BJ (cell line): ENCODE measurements around the gene ATP5MC2. TPM values are rescaled to one million over a fixed set of nuclear protein-coding genes. Genes with fewer than 3 reads are reported as not detected.

ENCODE experiments used
- CTCF ChIA-PET: fragments of 350-600 bp; formaldehyde crosslinking; extraction: SDS; loops from one replicate; lab custom pipeline; 2021; ENCODE audit warnings: antibody characterized with exemption, inconsistent platforms; lab: Yijun Ruan, JAX
- POLR2A ChIA-PET: fragments of 300-600 bp; sonication (Branson Sonifier 250); formaldehyde crosslinking; extraction: SDS; loops from one replicate; lab custom pipeline; 2021; ENCODE audit warnings: antibody characterized with exemption; lab: Charles Lee
- DNase-seq: peaks from one replicate; pipeline ENCODE4 v3.0.0-alpha.2; 2011; ENCODE audit warnings: low read depth
- H3K27me3 ChIP-seq: 2 replicates; pipeline ENCODE4 v1.6.0; 2011; ENCODE audit warnings: low read length; ENCODE audit not compliant: control insufficient read depth, insufficient read depth
- H3K36me3 ChIP-seq: 2 replicates; pipeline ENCODE4 v1.5.1; 2011; ENCODE audit warnings: low read length; ENCODE audit not compliant: control insufficient read depth, insufficient read depth
- H3K4me3 ChIP-seq: 2 replicates; pipeline ENCODE4 v1.5.1; 2011; ENCODE audit warnings: low read depth, mild to moderate bottlenecking, control low read depth, low read length
- polyA plus RNA-seq: library from polyadenylated mRNA; depleted of rRNA; stranded (reverse); fragments of >200 nt; gene quantifications from 2 replicates; pipeline ENCODE4 v1.2.3, GENCODE V29; 2011
- TF ChIP-seq, protein P1 (sequence below): IDR thresholded peaks from 2 replicates; pipeline ENCODE4 v1.5.1; 2011; ENCODE audit warnings: low read depth, mild to moderate bottlenecking, control low read depth, inconsistent platforms, low read length, moderate library complexity; ENCODE audit not compliant: insufficient read depth

ATP5MC2 gene
- polyA plus RNA-seq, 1 experiment, result 356 TPM

DNA sequence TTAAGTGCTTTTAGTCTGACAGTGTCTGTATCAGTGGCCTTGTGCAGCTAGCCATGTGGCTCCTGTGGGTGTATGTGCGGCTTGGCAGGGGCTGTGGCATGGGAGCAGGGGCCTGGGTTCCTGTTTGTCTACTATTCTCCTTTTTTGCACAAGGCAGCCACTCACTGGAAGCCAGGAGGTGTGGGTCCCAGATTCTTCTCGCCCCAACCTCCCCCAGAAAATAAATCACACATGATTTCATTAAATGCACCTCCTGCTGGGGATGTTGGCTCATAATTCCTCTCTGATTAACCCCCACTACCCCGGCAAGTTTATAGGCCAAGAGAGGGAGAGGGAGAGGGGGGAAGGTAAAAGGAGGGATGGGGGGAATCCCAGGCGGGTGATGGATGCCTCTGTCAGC is 33.8 kb upstream of the ATP5MC2 start:
- Histone ChIP-seq H3K4me3 (no peak overlapping the region), H3K27me3 (peaks cover 7% of the 10 kb centered on the region), H3K36me3 (peaks cover 20% of the 10 kb centered on the region)
- no peak for DNase-seq
- TF ChIP-seq, protein P1, sequence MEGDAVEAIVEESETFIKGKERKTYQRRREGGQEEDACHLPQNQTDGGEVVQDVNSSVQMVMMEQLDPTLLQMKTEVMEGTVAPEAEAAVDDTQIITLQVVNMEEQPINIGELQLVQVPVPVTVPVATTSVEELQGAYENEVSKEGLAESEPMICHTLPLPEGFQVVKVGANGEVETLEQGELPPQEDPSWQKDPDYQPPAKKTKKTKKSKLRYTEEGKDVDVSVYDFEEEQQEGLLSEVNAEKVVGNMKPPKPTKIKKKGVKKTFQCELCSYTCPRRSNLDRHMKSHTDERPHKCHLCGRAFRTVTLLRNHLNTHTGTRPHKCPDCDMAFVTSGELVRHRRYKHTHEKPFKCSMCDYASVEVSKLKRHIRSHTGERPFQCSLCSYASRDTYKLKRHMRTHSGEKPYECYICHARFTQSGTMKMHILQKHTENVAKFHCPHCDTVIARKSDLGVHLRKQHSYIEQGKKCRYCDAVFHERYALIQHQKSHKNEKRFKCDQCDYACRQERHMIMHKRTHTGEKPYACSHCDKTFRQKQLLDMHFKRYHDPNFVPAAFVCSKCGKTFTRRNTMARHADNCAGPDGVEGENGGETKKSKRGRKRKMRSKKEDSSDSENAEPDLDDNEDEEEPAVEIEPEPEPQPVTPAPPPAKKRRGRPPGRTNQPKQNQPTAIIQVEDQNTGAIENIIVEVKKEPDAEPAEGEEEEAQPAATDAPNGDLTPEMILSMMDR, result no peak
- POLR2A ChIA-PET, result no interaction called here
- CTCF ChIA-PET, result interaction anchor here (1.9 to 5.7 kb wide), 3 partner anchors 9 to 37 kb away, joined by 9 to 48 read pairs (median 34); no protein-coding TSS in a partner anchor

DNA sequence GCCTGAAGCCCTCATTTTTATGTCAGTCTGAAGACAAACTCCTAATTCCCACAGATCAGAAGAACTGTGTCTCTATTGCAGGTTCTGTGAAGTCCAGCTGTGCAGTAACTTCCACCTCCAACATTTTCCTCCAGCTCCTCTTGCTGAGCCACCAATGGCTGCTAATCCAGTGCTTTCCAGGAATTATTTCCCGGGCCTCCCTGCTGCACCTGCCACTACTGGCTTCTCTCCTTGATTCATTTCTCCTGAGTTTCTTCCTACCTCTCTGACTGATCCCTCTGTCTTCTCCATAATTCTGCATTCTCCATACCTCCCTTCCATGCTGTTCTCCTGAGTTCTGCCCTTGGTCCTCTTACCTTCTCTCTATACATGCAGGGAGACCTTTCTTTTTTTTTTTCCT is 30.2 kb upstream of the ATP5MC2 start:
- DNase-seq, result no peak
- Histone ChIP-seq H3K27me3 (peaks cover 14% of the 10 kb centered on the region), H3K4me3 (no peak overlapping the region), H3K36me3 (no peaks in the 10 kb centered on the region)
- POLR2A ChIA-PET, result no interaction called here
- CTCF ChIA-PET, result interaction anchor here (0.9 to 5.7 kb wide), 4 partner anchors 10 to 41 kb away, joined by 3 to 48 read pairs (median 18); no protein-coding TSS in a partner anchor
- TF ChIP-seq, protein P1, result no peak

DNA sequence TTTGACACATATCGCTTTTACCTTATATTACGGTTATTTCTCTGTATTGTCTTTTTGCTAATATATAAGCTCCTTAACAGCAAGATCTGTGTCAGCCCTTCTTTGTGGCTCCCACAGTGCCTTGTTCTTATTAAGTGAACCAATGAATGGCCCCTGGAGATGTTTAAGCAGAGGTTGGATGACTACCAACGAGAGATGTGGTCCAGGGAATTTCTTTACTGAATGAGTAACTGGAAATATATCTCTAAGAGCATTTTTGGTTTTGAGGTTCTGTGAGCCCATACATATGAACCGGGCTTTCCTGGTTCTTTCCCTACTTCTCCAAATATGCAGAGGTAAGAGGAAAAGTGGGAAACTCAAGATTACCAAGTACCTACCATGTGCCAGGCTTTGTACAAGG is 27.9 kb upstream of the ATP5MC2 start:
- DNase-seq, result no peak
- ChIA-PET POLR2A (no interaction called here), CTCF (interaction anchor here (0.7 to 4.3 kb wide), 6 partner anchors 10 to 512 kb away, joined by 3 to 240 read pairs (median 12); partner anchors contain the start of gene CALCOCO1)
- Histone ChIP-seq H3K4me3 (no peak overlapping the region), H3K36me3 (no peaks in the 10 kb centered on the region), H3K27me3 (peaks cover 20% of the 10 kb centered on the region)
- TF ChIP-seq, protein P1, result no peak

DNA sequence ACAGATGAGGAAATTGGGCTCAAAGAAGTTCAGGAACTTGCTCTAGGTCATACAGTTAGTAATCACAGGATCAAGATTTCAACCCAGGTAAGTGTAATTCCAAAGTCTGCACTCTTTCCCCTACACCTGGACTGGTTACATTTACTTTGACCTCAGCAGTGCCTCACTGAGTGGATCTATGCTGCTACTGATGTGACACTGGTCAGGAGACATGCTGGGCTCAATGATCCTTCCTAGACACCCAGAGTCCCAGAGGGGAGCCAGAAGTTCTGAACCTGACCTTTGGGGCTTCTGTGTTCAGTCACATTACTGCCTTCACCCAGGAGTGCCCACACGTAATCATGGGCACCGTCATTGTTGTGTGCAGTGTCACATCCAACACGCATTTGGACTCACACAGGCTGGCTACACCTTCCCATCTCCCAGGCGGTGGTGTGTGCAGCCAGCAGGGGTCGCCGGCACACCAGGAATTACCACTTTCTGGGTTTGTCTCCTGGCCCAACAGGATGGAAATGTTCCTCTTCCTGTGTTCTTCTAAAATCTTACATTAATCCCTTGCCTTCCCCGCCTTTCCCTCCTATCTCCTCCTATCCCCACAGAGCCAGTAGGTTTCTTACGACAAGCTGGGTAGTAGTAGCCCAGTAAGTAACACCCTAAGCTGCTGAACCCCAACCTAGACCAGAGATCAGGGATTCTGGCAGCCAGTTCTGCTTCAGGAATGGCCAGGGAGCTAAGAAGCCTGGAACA is 25.8 kb upstream of the ATP5MC2 start:
- DNase-seq, result no peak
- ChIA-PET CTCF (interaction anchor here (0.5 to 4.3 kb wide), 34 partner anchors 9 to 739 kb away, joined by 3 to 240 read pairs (median 4); partner anchors contain the start of genes CALCOCO1 and CISTR), POLR2A (no interaction called here)
- Histone ChIP-seq H3K4me3 (no peak overlapping the region), H3K36me3 (no peaks in the 10 kb centered on the region), H3K27me3 (peaks cover 28% of the 10 kb centered on the region)
- TF ChIP-seq, protein P1, result peak; percentile 96

DNA sequence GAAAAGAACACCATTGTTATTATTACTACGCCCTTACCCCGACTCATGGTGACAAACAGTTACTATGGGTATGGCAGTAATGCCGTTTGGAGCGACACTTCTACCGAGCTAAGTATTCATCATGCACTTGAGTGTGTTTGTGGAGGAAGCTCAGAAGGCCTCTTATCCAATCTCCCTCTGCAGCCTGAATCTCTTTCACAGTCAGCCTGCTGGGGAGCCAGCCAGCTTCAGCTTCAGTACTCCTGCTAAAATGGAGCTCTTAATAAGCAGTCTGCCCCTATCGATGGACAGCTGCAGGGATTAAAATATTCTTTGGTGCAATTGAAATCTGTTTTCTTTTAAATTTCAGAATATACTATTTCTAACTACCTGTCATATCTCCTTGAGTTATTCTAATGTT is 24.7 kb upstream of the ATP5MC2 start:
- H3K36me3 ChIP-seq, result no peaks in the 10 kb centered on the region
- TF ChIP-seq, protein P1, result no peak
- peaks cover 30% of the 10 kb centered on the region for H3K27me3 ChIP-seq
- DNase-seq, result no peak
- no peak overlapping the region for H3K4me3 ChIP-seq
- ChIA-PET CTCF (interaction anchor here (0.9 to 13.5 kb wide), 15 partner anchors 8 to 507 kb away, joined by 3 to 324 read pairs (median 3); no protein-coding TSS in a partner anchor), POLR2A (no interaction called here)
